Mesothelial cell of epicardium (in vitro differentiated cells): Measurements from ENCODE around the gene TFAP2E. TPM values are rescaled to one million over a fixed set of nuclear protein-coding genes. Genes with fewer than 3 reads are reported as not detected.

ENCODE experiments used
- DNase-seq, 2 experiments: peaks; one replicate each; pipeline ENCODE4 v3.0.0; 2021; ENCODE audit warnings: low spot score in 2 of 2; ENCODE audit not compliant: unreplicated experiment in 2 of 2
- H3K27ac Mint-ChIP-seq: 2 replicates; pipeline ENCODE4 v1.8.0; 2021; ENCODE audit warnings: mixed read lengths
- H3K27me3 Mint-ChIP-seq: 2 replicates; pipeline ENCODE4 v1.8.0; 2021; ENCODE audit warnings: low read depth, mixed read lengths
- H3K36me3 Mint-ChIP-seq: 2 replicates; pipeline ENCODE4 v1.8.0; 2021; ENCODE audit warnings: mixed read lengths
- H3K4me1 Mint-ChIP-seq: 2 replicates; pipeline ENCODE4 v1.8.0; 2021; ENCODE audit warnings: mixed read lengths
- H3K4me3 Mint-ChIP-seq: 2 replicates; pipeline ENCODE4 v1.8.0; 2021; ENCODE audit warnings: mild to moderate bottlenecking, moderate library complexity, mixed read lengths
- H3K9me3 Mint-ChIP-seq: 2 replicates; pipeline ENCODE4 v1.8.0; 2021; ENCODE audit warnings: mixed read lengths
- total RNA-seq: library from RNA; stranded (reverse); gene quantifications from 3 replicates; pipeline ENCODE4 v1.2.1, GENCODE V29; 2021
- TF ChIP-seq, protein P1 (sequence below): fragments of 200-600 bp; sonication (generic); IDR thresholded peaks from one replicate; pipeline ENCODE4 v1.5.0; 2021; ENCODE audit warnings: antibody characterized with exemption; ENCODE audit not compliant: unreplicated experiment

Gene TFAP2E
- total RNA-seq, 1 donor from 2014 or later = 2.9 TPM

- peaks cover 13% of the 10 kb centered on the region for H3K4me1 Mint-ChIP-seq
- TF ChIP-seq, protein P1, sequence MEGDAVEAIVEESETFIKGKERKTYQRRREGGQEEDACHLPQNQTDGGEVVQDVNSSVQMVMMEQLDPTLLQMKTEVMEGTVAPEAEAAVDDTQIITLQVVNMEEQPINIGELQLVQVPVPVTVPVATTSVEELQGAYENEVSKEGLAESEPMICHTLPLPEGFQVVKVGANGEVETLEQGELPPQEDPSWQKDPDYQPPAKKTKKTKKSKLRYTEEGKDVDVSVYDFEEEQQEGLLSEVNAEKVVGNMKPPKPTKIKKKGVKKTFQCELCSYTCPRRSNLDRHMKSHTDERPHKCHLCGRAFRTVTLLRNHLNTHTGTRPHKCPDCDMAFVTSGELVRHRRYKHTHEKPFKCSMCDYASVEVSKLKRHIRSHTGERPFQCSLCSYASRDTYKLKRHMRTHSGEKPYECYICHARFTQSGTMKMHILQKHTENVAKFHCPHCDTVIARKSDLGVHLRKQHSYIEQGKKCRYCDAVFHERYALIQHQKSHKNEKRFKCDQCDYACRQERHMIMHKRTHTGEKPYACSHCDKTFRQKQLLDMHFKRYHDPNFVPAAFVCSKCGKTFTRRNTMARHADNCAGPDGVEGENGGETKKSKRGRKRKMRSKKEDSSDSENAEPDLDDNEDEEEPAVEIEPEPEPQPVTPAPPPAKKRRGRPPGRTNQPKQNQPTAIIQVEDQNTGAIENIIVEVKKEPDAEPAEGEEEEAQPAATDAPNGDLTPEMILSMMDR = no peak
- H3K27ac Mint-ChIP-seq = peak overlapping the region; percentile 11
- H3K36me3 Mint-ChIP-seq = peaks cover 4% of the 10 kb centered on the region
- H3K9me3 Mint-ChIP-seq = no peaks in the 10 kb centered on the region
- DNase-seq = no peak
- H3K4me3 Mint-ChIP-seq = no peak overlapping the region
- no peaks in the 10 kb centered on the region for H3K27me3 Mint-ChIP-seq
Measured at GRCh38 chr1:35592991-35593769, 20.1 kb downstream of the TFAP2E start.

- TF ChIP-seq, protein P1 = no peak
- no peak for DNase-seq
- Mint-ChIP-seq H3K4me3 (no peak overlapping the region), H3K36me3 (peaks cover 4% of the 10 kb centered on the region), H3K27ac (no peak overlapping the region), H3K27me3 (no peaks in the 10 kb centered on the region), H3K9me3 (no peaks in the 10 kb centered on the region), H3K4me1 (peaks cover 13% of the 10 kb centered on the region)
Measured at GRCh38 chr1:35594005-35594760, 21.1 kb downstream of the TFAP2E start.

DNA sequence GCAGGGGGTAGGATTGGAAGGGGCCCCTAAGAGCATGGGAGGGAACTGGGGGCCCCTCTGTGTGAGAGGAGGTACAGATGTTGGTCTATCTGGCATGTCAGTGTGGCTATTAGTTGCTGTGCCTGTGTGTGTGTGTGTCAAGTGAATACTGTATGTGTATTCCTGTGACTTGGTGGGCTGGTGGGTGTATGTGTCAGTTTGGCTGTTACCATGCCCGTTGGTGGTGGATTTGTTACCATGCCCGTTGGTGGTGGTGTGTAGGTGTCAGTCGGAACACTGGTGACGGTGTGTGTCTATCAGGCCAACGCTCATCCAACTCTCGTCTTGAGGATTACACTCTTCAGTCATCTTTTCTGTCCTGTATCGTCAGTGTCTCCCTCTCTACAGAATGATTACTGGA lies 22.6 kb downstream of the TFAP2E start:
- Mint-ChIP-seq H3K27ac (no peak overlapping the region), H3K4me1 (peaks cover 17% of the 10 kb centered on the region), H3K9me3 (no peaks in the 10 kb centered on the region), H3K36me3 (peaks cover 10% of the 10 kb centered on the region), H3K4me3 (no peak overlapping the region), H3K27me3 (no peaks in the 10 kb centered on the region)
- TF ChIP-seq, protein P1 = no peak
- DNase-seq = no peak

DNA sequence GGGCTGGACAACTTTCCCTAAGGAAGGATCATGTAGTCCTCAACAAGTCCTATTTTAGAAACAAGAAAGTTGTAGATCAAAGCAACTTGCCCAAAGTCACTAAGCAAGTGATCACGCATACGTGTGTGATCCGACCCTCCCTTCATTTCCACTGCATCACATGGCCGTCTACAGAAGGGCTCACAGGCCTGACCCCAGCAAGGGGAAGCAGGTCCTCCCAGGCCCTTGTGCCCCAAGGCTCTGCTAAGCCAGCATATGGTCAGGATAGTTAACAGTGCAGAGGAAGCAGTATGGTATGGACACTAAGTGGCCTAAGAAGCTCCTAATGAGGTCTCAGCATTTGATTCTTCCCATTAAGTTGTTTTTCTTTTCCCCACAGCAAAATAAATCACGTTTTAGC lies 24.8 kb downstream of the TFAP2E start:
- no peaks in the 10 kb centered on the region for H3K27me3 Mint-ChIP-seq
- no peak overlapping the region for H3K27ac Mint-ChIP-seq
- H3K36me3 Mint-ChIP-seq = peaks cover 9% of the 10 kb centered on the region
- no peaks in the 10 kb centered on the region for H3K9me3 Mint-ChIP-seq
- TF ChIP-seq, protein P1 = no peak
- H3K4me3 Mint-ChIP-seq = no peak overlapping the region
- no peak for DNase-seq
- H3K4me1 Mint-ChIP-seq = peaks cover 15% of the 10 kb centered on the region

GRCh38 chr1:35598895-35599294 lies 25.8 kb downstream of the TFAP2E start:
- Mint-ChIP-seq H3K27ac (peak overlapping the region; percentile 55), H3K27me3 (no peaks in the 10 kb centered on the region), H3K9me3 (no peaks in the 10 kb centered on the region), H3K36me3 (peaks cover 17% of the 10 kb centered on the region), H3K4me3 (no peak overlapping the region), H3K4me1 (peaks cover 5% of the 10 kb centered on the region)
- DNase-seq = no peak
- TF ChIP-seq, protein P1 = no peak
